Endothelial cell of umbilical vein (primary cell): Measurements from ENCODE around the gene ERCC2. TPM values are rescaled to one million over a fixed set of nuclear protein-coding genes. Genes with fewer than 3 reads are reported as not detected.

Source experiments
- BruUV-seq: library from RNA; stranded (reverse); fragments of 400-500 nt; replicated peaks from 2 replicates; lab custom pipeline; 2021; lab: Mats Ljungman, UMichigan
- CTCF ChIA-PET: fragments of 300-600, 350-600 bp; sonication (Branson Sonifier 250); formaldehyde crosslinking; loops from one replicate; lab custom pipeline; 2021; ENCODE audit warnings: antibody characterized with exemption, inconsistent platforms; lab: Charles Lee
- POLR2A ChIA-PET: fragments of 300-600, 350-600 bp; sonication (Branson Sonifier 250); formaldehyde crosslinking; loops from one replicate; lab custom pipeline; 2021; ENCODE audit warnings: antibody characterized with exemption, inconsistent platforms; lab: Charles Lee
- DNase-seq: peaks from one replicate; pipeline ENCODE4 v3.0.0-alpha.2; 2011; ENCODE audit warnings: low read depth, low spot score
- FAIRE-seq: peaks from 2 replicates; lab custom pipeline; 2011; peaks lifted over from hg19 to GRCh38; lab: Jason Lieb, UNC
- H2AFZ ChIP-seq: 2 replicates; pipeline ENCODE4 v1.6.0; 2012; ENCODE audit warnings: low read depth, low read length, control low read depth, inconsistent platforms
- H3K27ac ChIP-seq: 2 replicates; pipeline ENCODE4 v1.5.1; 2011; ENCODE audit warnings: low read depth, mild to moderate bottlenecking, control low read depth, low read length, moderate library complexity; ENCODE audit not compliant: insufficient read depth
- H3K27me3 ChIP-seq, 2 experiments: 2 replicates each; pipeline versions ENCODE4 v1.6.0 to v1.6.1; 2011; ENCODE audit warnings: low read length in 2 of 2, mixed read lengths in 1 of 2; ENCODE audit not compliant: control insufficient read depth in 2 of 2, insufficient read depth in 2 of 2
- H3K36me3 ChIP-seq, 2 experiments: 2 replicates in 1 of 2; 3 replicates in 1 of 2; pipeline ENCODE4 v1.5.1; 2011; ENCODE audit warnings: low read length in 2 of 2, mild to moderate bottlenecking in 1 of 2, moderate library complexity in 1 of 2; ENCODE audit not compliant: control insufficient read depth in 2 of 2, insufficient read depth in 2 of 2; ENCODE audit errors: extremely low read depth in 1 of 2
- H3K4me1 ChIP-seq: 3 replicates; pipeline ENCODE4 v1.5.1; 2011; ENCODE audit warnings: mild to moderate bottlenecking, low read length; ENCODE audit not compliant: control insufficient read depth, insufficient read depth; ENCODE audit errors: extremely low read depth
- H3K4me2 ChIP-seq: 2 replicates; pipeline ENCODE4 v1.6.1; 2011; ENCODE audit warnings: low read length, control low read depth, mixed read lengths; ENCODE audit not compliant: insufficient read depth
- H3K4me3 ChIP-seq, 3 experiments: fragments of 200-600 bp in 1 of 3; sonication (generic), shearing (Covaris generic) in 1 of 3; replicated peaks in 1 of 3; 2 replicates each; pipeline ENCODE4 v1.5.1; 2011 to 2016; ENCODE audit warnings: control low read depth in 3 of 3, low read length in 3 of 3, mild to moderate bottlenecking in 2 of 3, inconsistent platforms in 1 of 3, low read depth in 1 of 3, moderate library complexity in 1 of 3; ENCODE audit not compliant: insufficient read depth in 1 of 3
- H3K79me2 ChIP-seq: 2 replicates; pipeline ENCODE4 v1.6.0; 2012; ENCODE audit warnings: low read length, inconsistent platforms; ENCODE audit not compliant: control insufficient read depth, insufficient read depth
- H3K9ac ChIP-seq: replicated peaks from 2 replicates; pipeline ENCODE3; 2011; ENCODE audit warnings: low read length, control low read depth; ENCODE audit not compliant: insufficient read depth; ENCODE audit errors: extremely low read depth
- H3K9me1 ChIP-seq: replicated peaks from 3 replicates; pipeline ENCODE4 v1.6.0; 2011; ENCODE audit warnings: mild to moderate bottlenecking, low read length; ENCODE audit not compliant: control insufficient read depth, insufficient read depth; ENCODE audit errors: extremely low read depth
- H3K9me3 ChIP-seq: replicated peaks from 2 replicates; pipeline ENCODE4 v1.5.1; 2012; ENCODE audit warnings: low read length, inconsistent platforms; ENCODE audit not compliant: control insufficient read depth, insufficient read depth
- H4K20me1 ChIP-seq: replicated peaks from 2 replicates; pipeline ENCODE3; 2011; ENCODE audit warnings: mild to moderate bottlenecking, low read length; ENCODE audit not compliant: control insufficient read depth, insufficient read depth; ENCODE audit errors: extremely low read depth
- CTCF ChIP-seq, 2 donors: IDR thresholded peaks; 1 replicate in 1 of 2; 2 replicates in 1 of 2; pipeline ENCODE4 v1.5.1; 2011; ENCODE audit warnings: low read length in 2 of 2, mild to moderate bottlenecking in 2 of 2, moderate library complexity in 2 of 2, control low read depth in 1 of 2, inconsistent platforms in 1 of 2, low read depth in 1 of 2; ENCODE audit not compliant: insufficient read depth in 1 of 2; ENCODE audit errors: extremely low read depth in 1 of 2
- EZH2 ChIP-seq: IDR thresholded peaks from 2 replicates; pipeline ENCODE4 v1.6.1; 2012; ENCODE audit warnings: borderline replicate concordance, low read depth, mild to moderate bottlenecking, moderate library complexity, low read length, inconsistent platforms; ENCODE audit not compliant: severe bottlenecking
- FOS ChIP-seq: IDR thresholded peaks from 2 replicates; pipeline ENCODE4 v1.6.1; 2011; ENCODE audit warnings: mild to moderate bottlenecking, low read length, moderate library complexity, borderline replicate concordance; ENCODE audit not compliant: insufficient read depth
- GATA2 ChIP-seq: IDR thresholded peaks from 2 replicates; pipeline ENCODE4 v1.7.0; 2011; ENCODE audit warnings: low read depth, mild to moderate bottlenecking, moderate library complexity, mixed read lengths, low read length; ENCODE audit not compliant: insufficient read length, insufficient read depth
- JUN ChIP-seq: IDR thresholded peaks from 2 replicates; pipeline ENCODE4 v1.6.1; 2011; ENCODE audit warnings: borderline replicate concordance, low read depth; ENCODE audit not compliant: insufficient read length, insufficient read depth
- MYC ChIP-seq: IDR thresholded peaks from one replicate; pipeline ENCODE4 v1.6.1; 2011; ENCODE audit warnings: mild to moderate bottlenecking, low read depth, low read length
- POLR2A ChIP-seq: IDR thresholded peaks from 2 replicates; pipeline ENCODE4 v1.6.1; 2012; ENCODE audit warnings: low read depth, mild to moderate bottlenecking, control low read depth, low read length
- POLR2AphosphoS5 ChIP-seq: IDR thresholded peaks from 2 replicates; pipeline ENCODE4 v1.6.1; 2012; ENCODE audit warnings: low read depth, mild to moderate bottlenecking, control low read depth, low read length, moderate library complexity; ENCODE audit not compliant: insufficient read depth
- dilution Hi-C: fragments of 300-500 bp; cut with MboI; formaldehyde crosslinking; loops from one replicate; pipeline ENCODE4 v1.15.0; 2019; ENCODE audit warnings: low sequenced_read_pairs; ENCODE audit not compliant: extremely low pct_ligation_motif_present
- intact Hi-C: fragments of 100-400 bp; cut with micrococcal nuclease; formaldehyde crosslinking; loops from one replicate; pipeline ENCODE4 v1.10.0; 2022
- polyA plus RNA-seq, 4 experiments: library from polyadenylated mRNA; depleted of rRNA in 3 of 4; stranded (reverse) in 3 of 4; unstranded in 1 of 4; fragments of >200 nt; gene quantifications; 2 replicates each; pipeline versions ENCODE4 v1.2.1 to v1.2.3, GENCODE V29; 2011 to 2012; ENCODE audit warnings: missing spikeins in 1 of 4
- total RNA-seq: library from RNA; stranded (reverse); gene quantifications from 2 replicates; pipeline ENCODE4 v1.2.3, GENCODE V29; 2021
- TF ChIP-seq, protein P1 (sequence below): IDR thresholded peaks from 2 replicates; pipeline ENCODE4 v1.6.1; 2011; ENCODE audit not compliant: insufficient read depth, insufficient read length

Gene ERCC2
- total and polyA plus RNA-seq, 2 donors (not counting 3 experiments of a cell fraction or from before 2014, with no cell fraction given): 59.9 to 61.8 TPM

GRCh38 chr19:45344621-45345505 lies 25.5 kb downstream of the ERCC2 start:
- POLR2A ChIA-PET: no interaction called here
- no peak overlapping the region for H3K4me3 ChIP-seq
- no peak for DNase-seq
- H4K20me1 ChIP-seq: no peaks in the 10 kb centered on the region
- intact Hi-C loops (no loop called here), dilution Hi-C loops (no loop called here)
- no peak overlapping the region for H3K4me2 ChIP-seq
- FAIRE-seq: no peak
- no peak overlapping the region for H3K9ac ChIP-seq
- no peak overlapping the region for H3K27ac ChIP-seq
- H3K9me1 ChIP-seq: no peaks in the 10 kb centered on the region
- no peaks in the 10 kb centered on the region for H3K79me2 ChIP-seq
- no peaks in the 10 kb centered on the region for H3K9me3 ChIP-seq
- H3K4me1 ChIP-seq: peaks cover 2% of the 10 kb centered on the region
- H3K27me3 ChIP-seq: peaks cover 5% of the 10 kb centered on the region in 2 experiments
- no peak overlapping the region for H2AFZ ChIP-seq
- TF ChIP-seq FOS (no peak), JUN (no peak), GATA2 (no peak), POLR2AphosphoS5 (no peak), CTCF (IDR thresholded peaks at IDR 0.05; ENCODE audit: extremely low read depth in 1 of 2, insufficient read depth in 1 of 2, low read depth in 1 of 2, low read length in 2 of 2) (no peak), POLR2A (no peak), MYC (no peak), EZH2 (no peak)
- TF ChIP-seq, protein P1, sequence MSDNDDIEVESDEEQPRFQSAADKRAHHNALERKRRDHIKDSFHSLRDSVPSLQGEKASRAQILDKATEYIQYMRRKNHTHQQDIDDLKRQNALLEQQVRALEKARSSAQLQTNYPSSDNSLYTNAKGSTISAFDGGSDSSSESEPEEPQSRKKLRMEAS: no peak
- no TSS peak for BruUV-seq
- no peaks in the 10 kb centered on the region for H3K36me3 ChIP-seq
- CTCF ChIA-PET: interaction anchor here (0.8 to 1.4 kb wide), 3 partner anchors 58 to 285 kb away, joined by 3 to 5 read pairs (median 4); no protein-coding TSS in a partner anchor
